ENCODE results near the gene FOXD3. TPM values are rescaled to one million over a fixed set of nuclear protein-coding genes. Genes with fewer than 3 reads are reported as not detected.

The FOXD3 gene
- total RNA-seq, 1 experiment from 2014 or later, result 25.8 TPM

DNA sequence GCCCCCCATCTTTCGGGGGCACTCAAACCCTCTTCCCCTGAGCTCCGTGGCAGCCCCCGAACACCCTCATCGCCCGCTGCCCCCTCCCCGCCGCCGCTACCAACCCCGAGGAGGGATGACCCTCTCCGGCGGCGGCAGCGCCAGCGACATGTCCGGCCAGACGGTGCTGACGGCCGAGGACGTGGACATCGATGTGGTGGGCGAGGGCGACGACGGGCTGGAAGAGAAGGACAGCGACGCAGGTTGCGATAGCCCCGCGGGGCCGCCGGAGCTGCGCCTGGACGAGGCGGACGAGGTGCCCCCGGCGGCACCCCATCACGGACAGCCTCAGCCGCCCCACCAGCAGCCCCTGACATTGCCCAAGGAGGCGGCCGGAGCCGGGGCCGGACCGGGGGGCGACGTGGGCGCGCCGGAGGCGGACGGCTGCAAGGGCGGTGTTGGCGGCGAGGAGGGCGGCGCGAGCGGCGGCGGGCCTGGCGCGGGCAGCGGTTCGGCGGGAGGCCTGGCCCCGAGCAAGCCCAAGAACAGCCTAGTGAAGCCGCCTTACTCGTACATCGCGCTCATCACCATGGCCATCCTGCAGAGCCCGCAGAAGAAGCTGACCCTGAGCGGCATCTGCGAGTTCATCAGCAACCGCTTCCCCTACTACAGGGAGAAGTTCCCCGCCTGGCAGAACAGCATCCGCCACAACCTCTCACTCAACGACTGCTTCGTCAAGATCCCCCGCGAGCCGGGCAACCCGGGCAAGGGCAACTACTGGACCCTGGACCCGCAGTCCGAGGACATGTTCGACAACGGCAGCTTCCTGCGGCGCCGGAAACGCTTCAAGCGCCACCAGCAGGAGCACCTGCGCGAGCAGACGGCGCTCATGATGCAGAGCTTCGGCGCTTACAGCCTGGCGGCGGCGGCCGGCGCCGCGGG is 837 bp downstream of the FOXD3 start:
- H3K14ac ChIP-seq (ENCODE audit: insufficient read depth, low read length), result peak overlapping the region; percentile 67; the same call in 1 of the 2 replicates
- H3K18ac ChIP-seq (ENCODE audit: insufficient read length, low read depth, low read length), result no peak overlapping the region
- no peak overlapping the region for H3T11ph ChIP-seq (ENCODE audit: low read length)
- peaks cover 61% of the 10 kb centered on the region for H3K23me2 ChIP-seq (ENCODE audit: insufficient read length, low read depth, low read length, poor library complexity, severe bottlenecking)
- Mint-ChIP-seq H3K27me3 (ENCODE audit: low read depth) (peaks cover 83% of the 10 kb centered on the region), H3K4me1 (peaks cover 58 to 66% of the 10 kb centered on the region in 2 experiments), H3K27ac (peak overlapping the region in 1 of 3 experiments; percentile 70; a peak in 3 of 7 replicates), H3K36me3 (ENCODE audit: insufficient read depth in 1 of 3, low read depth in 3 of 3) (peaks cover 0 to 6% (median 0%) of the 10 kb centered on the region in 3 experiments; a peak in 3 of 7 replicates), H3K4me3 (peak overlapping the region; percentile 83 to 96), H3K9me3 (peaks cover 0 to 2% of the 10 kb centered on the region in 2 experiments; a peak in 3 of 5 replicates)
- H4K20me1 ChIP-seq (ENCODE audit: control insufficient read depth, insufficient read depth, insufficient read length), result no peaks in the 10 kb centered on the region
- peaks cover 6% of the 10 kb centered on the region; the same call in 1 of the 2 replicates for H3K4me1 ChIP-seq (ENCODE audit: insufficient read depth, low read length)
- no peak overlapping the region for H4K5ac ChIP-seq (ENCODE audit: insufficient read length, low read depth, low read length)
- H3K4me2 ChIP-seq (ENCODE audit: insufficient read depth, insufficient read length, low read length), result peak overlapping the region; percentile 95
- no peak overlapping the region for H2AK5ac ChIP-seq (ENCODE audit: insufficient read length, low read length)
- H2BK15ac ChIP-seq (ENCODE audit: low read depth, low read length), result no peak overlapping the region
- no peak overlapping the region for H3K4ac ChIP-seq (ENCODE audit: low read depth, low read length)
- H3K79me1 ChIP-seq (ENCODE audit: insufficient read depth, low read depth, low read length, poor library complexity, severe bottlenecking), result no peaks in the 10 kb centered on the region
- H4K91ac ChIP-seq (ENCODE audit: insufficient read length, low read depth, low read length), result no peak overlapping the region
- no peak overlapping the region for H2BK120ac ChIP-seq (ENCODE audit: low read depth, low read length, poor library complexity, severe bottlenecking)
- peak overlapping the region; percentile 57 for H3K9ac ChIP-seq (ENCODE audit: extremely low read depth, insufficient read length, low read length)
- H3K79me2 ChIP-seq (ENCODE audit: insufficient read depth, low read length), result no peaks in the 10 kb centered on the region; the same call in 1 of the 2 replicates
- WGBS (ENCODE audit: extremely low coverage, insufficient read length, low lambda C conversion rate), result no CpG with 5 or more reads among the region's 104 CpGs
- TF ChIP-seq, protein P1, sequence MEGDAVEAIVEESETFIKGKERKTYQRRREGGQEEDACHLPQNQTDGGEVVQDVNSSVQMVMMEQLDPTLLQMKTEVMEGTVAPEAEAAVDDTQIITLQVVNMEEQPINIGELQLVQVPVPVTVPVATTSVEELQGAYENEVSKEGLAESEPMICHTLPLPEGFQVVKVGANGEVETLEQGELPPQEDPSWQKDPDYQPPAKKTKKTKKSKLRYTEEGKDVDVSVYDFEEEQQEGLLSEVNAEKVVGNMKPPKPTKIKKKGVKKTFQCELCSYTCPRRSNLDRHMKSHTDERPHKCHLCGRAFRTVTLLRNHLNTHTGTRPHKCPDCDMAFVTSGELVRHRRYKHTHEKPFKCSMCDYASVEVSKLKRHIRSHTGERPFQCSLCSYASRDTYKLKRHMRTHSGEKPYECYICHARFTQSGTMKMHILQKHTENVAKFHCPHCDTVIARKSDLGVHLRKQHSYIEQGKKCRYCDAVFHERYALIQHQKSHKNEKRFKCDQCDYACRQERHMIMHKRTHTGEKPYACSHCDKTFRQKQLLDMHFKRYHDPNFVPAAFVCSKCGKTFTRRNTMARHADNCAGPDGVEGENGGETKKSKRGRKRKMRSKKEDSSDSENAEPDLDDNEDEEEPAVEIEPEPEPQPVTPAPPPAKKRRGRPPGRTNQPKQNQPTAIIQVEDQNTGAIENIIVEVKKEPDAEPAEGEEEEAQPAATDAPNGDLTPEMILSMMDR (conservative IDR thresholded peaks at IDR 0.05), result no peak; the same call in 2 of the 3 replicates
- peak; percentile 74 for DNase-seq
- no peaks in the 10 kb centered on the region for H3K9me3 ChIP-seq (ENCODE audit: control insufficient read depth, low read depth, low read length)
- H2BK20ac ChIP-seq (ENCODE audit: low read depth, low read length, poor library complexity, severe bottlenecking), result no peak overlapping the region
- H3K27ac ChIP-seq (ENCODE audit: insufficient read length, low read depth, low read length), result no peak overlapping the region
- no peak overlapping the region for H2BK12ac ChIP-seq (ENCODE audit: insufficient read length, low read depth, low read length)
- no peak overlapping the region for H2BK5ac ChIP-seq (ENCODE audit: insufficient read length, low read length)
- no peak overlapping the region for H3K56ac ChIP-seq (ENCODE audit: insufficient read length, low read depth, low read length)
- H4K8ac ChIP-seq (replicated peaks; ENCODE audit: insufficient read length, low read depth, low read length), result no peak overlapping the region
- no peak overlapping the region for H3K23ac ChIP-seq (ENCODE audit: insufficient read length, low read depth, low read length)
- H2AFZ ChIP-seq (ENCODE audit: low read length), result no peak overlapping the region
- peaks cover 7% of the 10 kb centered on the region; the same call in 1 of the 2 replicates for H3K27me3 ChIP-seq (ENCODE audit: insufficient read depth, low read length)

Measured in H9 (cell line).